K562 (cell line): ENCODE results near the gene ATAD5. TPM values are rescaled to one million over a fixed set of nuclear protein-coding genes. Genes with fewer than 3 reads are reported as not detected.

Experiments
- ZBTB40 ChIP-seq, 2 experiments: fragments of 450-650 bp in 1 of 2; sonication (generic) in 1 of 2; formaldehyde crosslinking in 1 of 2; IDR thresholded peaks; 2 replicates each; pipeline versions ENCODE4 v1.7.1 to v1.9.0; 2016 to 2022; ENCODE audit warnings: inconsistent platforms in 1 of 2, mild to moderate bottlenecking in 1 of 2, missing genetic modification reagents in 1 of 2
- polyA plus RNA-seq, 8 experiments: library from polyadenylated mRNA; depleted of rRNA in 4 of 8; stranded (reverse) in 5 of 8; unstranded in 3 of 8; fragments of >200 nt; fragmentation: Nextera tagmentation in 2 of 8; fragmentation: Illumina TruSeq in 1 of 8; extraction: Ambion mirVana in 2 of 8; extraction: Trizol in 1 of 8; gene quantifications; 2 replicates each; pipeline versions ENCODE4 v1.2.1 to v1.2.3, GENCODE V29; 2011 to 2014; ENCODE audit warnings: inconsistent platforms in 1 of 8, missing spikeins in 1 of 8
- total RNA-seq, 7 experiments: library from RNA; depleted of rRNA in 6 of 7; stranded (reverse); fragments of >200 nt in 6 of 7; fragmentation: Illumina TruSeq in 2 of 7; extraction: Trizol in 2 of 7; gene quantifications; 2 replicates each; pipeline versions ENCODE4 v1.2.1 to v1.2.3, GENCODE V29; 2011 to 2021; ENCODE audit warnings: low replicate concordance in 1 of 7

Gene ATAD5
- total and polyA plus RNA-seq, 9 of the 15 experiments (the other 6 are each of a cell fraction or from before 2014, with no cell fraction given) = 4.6 to 25.6 (median 19.5) TPM

- TF ChIP-seq ZBTB40 (IDR thresholded peaks at IDR 0.05) = 0 out of 2 replicates have a peak, but pooled peaks have one; percentile 31
- TF ChIP-seq ZBTB40 (CRISPR knock-in tag; IDR thresholded peaks at IDR 0.05) = no peak
Observed at GRCh38 chr17:30939051-30939689, 107.4 kb downstream of the ATAD5 start (continued).
